G401 (cell line): ENCODE data around the gene DMRTA1. TPM values are rescaled to one million over a fixed set of nuclear protein-coding genes. Genes with fewer than 3 reads are reported as not detected.
"Not testable (repeated sequence)": the region's sequence is repeated elsewhere in the genome, so short reads cannot be mapped to it uniquely, and the experiment has no call there.

Experiments
- DNase-seq: peaks from one replicate; pipeline ENCODE4 v3.0.0-alpha.2; 2015; ENCODE audit warnings: low spot score
- in situ Hi-C: cut with HindIII; loops from 2 replicates; pipeline ENCODE4 v1.10.0; 2016; ENCODE audit warnings: low sequenced_read_pairs, mixed read lengths
- total RNA-seq: library from RNA; depleted of rRNA; stranded (reverse); fragments of >200 nt; shearing (Covaris generic); gene quantifications from 2 replicates; pipeline ENCODE4 v1.2.3, GENCODE V29; 2014; rRNA removed

The DMRTA1 gene
- total RNA-seq, result not detected in 2 replicates

DNA sequence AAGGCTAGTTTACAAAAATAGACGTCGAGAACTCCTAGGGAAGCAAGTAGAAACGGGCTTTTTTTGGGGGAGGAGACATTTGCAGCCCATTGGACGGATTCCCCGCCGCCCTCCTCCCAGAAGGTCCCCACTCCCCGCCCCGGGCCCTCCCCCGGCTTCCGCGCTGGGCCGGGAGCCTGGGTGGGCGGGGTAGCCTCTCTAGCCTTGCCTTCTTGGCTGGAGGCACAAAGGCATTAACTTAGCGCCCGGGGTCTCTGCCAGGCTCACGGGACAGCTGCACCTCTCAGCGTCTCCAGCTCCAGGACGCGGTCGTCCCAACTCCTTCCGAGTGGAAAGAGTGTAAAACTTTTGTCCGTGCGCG is at the start of gene DMRTA1:
Gene DMRTA1, plus strand, starts transcription at position 236 of the 361 bp plus-strand sequence. CDS start 242 bp downstream, outside the sequence.
- DNase-seq, result peak; percentile 14
- in situ Hi-C loops, result no loop called here

GRCh38 chr9:22401671-22402070 is 45.0 kb upstream of the DMRTA1 start:
- DNase-seq, result no peak
- in situ Hi-C loops, result no loop called here

GRCh38 chr9:22405869-22406659 is 40.6 kb upstream of the DMRTA1 start:
- in situ Hi-C loops, result no loop called here
- no peak for DNase-seq

GRCh38 chr9:22413884-22414283 is 32.7 kb upstream of the DMRTA1 start:
- in situ Hi-C loops, result no loop called here

GRCh38 chr9:22415941-22416691 is 30.5 kb upstream of the DMRTA1 start:
- DNase-seq, result no peak
- in situ Hi-C loops, result no loop called here

More at GRCh38 chr9:22413884-22414283, 32.7 kb upstream of the DMRTA1 start:
- no peak for DNase-seq

GRCh38 chr9:22416692-22417060 is 29.9 kb upstream of the DMRTA1 start:
- in situ Hi-C loops, result no loop called here
- no peak for DNase-seq

DNA sequence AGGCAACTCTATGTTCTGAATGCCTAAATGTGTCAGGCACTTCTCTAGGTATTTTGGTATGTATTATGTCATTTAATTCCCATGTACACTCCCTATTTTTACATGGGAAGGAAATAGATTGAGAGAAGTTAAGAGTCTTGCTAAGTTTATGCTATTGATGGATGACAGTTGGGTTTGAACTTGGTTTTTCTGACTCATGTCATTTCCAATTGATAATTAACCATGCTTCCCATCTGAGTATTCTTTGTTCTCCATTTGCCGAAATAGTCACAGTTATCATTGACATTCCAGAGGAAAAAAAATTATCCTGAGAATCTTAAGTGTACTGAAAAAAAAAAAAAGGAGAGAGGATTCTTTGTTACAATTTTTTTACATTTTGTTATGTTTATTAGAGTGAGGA is 23.1 kb upstream of the DMRTA1 start:
- in situ Hi-C loops, result no loop called here
- DNase-seq, result no peak

DNA sequence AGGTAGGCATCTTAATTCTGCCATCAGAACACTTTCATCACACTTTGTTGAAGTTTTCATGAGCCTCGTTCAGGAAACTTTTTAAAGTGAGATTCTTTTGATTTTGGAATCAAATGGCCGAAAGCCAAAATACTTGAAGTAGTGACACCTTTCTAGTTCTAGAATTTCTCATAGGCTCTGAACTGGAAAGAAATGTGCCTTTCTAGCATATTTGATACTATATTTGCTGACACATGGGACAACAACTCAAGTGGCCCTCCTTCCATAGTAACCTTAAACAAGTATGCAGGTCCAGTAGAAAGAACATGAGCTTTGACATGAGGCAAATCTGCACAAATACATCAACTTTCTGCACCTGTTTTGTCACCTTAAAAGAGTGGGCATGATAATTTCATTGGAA is 22.0 kb upstream of the DMRTA1 start:
- in situ Hi-C loops, result no loop called here
- no peak for DNase-seq

DNA sequence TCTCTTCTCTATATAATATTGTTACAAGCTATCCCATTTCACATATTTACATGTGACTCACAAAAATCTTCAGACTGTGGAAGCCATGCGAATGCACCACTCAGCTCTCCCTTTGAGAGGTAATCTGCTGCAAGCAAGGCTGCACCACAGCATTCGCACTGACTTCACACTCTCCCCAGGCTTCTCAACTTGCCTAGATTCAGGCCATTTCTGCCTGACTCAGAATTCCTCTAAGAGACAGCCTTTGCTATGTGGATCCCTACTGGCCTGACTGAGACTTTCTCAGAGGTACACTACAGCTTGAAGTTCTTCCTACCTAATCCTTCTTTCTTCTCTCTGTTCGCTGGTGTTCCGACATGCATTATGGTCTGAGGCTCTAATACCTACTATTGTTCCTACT is 21.1 kb upstream of the DMRTA1 start:
- in situ Hi-C loops, result no loop called here
- DNase-seq, result no peak

DNA sequence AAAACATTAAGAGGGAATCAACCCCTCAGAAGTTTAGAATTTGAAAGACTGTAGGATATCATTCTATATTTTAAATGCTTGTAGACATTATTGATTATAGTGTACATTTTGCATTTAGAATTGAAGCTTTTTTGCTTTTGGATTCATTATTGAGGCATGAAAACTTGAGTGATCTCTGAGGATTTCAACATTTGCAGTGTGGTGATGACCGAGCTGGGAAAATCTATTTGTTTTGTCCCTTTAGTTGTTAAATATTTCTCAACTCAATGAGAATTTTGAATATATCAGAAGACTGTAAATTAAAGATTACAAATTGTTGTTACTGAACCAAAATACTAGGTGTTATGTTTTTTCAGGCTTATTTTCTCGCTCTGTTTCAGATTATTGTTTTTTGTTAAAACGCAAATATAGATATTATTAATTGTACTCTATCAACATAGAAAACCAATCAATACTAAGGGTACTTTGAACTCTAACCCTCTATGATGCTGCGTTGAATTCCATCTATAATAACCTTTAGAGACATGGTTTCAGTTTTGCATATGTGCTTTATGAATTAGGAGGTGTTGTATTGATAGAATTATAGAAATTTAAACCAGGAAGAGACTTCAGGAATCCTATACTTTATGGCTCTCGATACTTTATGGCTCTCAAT is 19.3 kb upstream of the DMRTA1 start:
- in situ Hi-C loops, result no loop called here
- DNase-seq, result no peak

DNA sequence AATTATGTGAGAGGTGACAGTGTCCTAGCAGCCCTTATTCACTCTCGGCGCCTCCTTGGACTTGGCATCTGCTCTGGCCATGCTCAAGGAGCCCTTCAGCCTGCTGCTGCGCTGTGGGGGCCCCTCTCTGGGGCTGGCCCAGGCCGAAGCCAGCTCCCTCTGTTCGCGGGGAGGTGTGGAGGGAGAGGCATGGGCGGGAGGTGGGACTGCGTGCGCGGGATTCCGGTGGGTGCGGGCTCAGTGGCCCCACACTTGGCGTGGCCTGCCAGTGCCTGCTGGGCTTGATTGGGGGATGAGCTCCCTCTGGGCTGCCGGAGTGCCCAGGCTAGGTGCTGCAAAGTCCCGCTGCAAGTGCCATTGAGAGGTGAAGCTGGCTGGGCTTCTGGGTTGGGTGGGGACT is 12.9 kb upstream of the DMRTA1 start:
- in situ Hi-C loops, result no loop called here
- DNase-seq, result no peak

GRCh38 chr9:22435252-22435651 is 11.4 kb upstream of the DMRTA1 start:
- in situ Hi-C loops, DNase-seq: not testable (repeated sequence)

GRCh38 chr9:22437461-22438067 is 9.1 kb upstream of the DMRTA1 start:
- in situ Hi-C loops, DNase-seq: not testable (repeated sequence)

GRCh38 chr9:22440841-22441240 is 5.8 kb upstream of the DMRTA1 start:
- no peak for DNase-seq
- in situ Hi-C loops, result no loop called here

DNA sequence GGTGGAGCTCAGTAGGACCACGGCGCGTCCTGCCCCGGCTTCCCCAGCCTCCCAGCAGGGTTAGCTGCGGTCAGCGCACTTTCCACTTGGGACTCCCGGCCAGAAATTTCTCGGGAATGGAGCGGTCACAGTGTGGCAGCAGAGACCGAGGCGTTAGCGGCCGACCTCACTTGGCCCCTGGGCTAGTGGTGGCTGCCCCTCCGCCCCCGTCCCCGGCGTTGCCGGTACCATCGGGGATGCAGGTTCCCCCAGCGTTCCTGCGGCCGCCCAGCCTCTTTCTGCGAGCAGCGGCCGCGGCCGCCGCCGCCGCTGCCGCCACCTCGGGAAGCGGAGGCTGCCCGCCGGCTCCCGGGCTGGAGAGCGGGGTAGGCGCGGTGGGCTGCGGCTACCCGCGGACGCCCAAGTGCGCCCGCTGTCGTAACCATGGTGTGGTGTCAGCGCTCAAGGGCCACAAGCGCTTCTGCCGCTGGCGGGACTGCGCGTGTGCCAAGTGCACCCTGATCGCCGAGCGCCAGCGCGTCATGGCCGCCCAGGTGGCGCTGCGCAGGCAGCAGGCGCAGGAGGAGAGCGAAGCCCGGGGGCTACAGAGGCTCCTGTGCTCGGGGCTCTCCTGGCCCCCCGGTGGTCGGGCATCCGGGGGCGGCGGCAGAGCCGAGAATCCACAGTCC is 460 bp downstream of the DMRTA1 start:
- in situ Hi-C loops, result no loop called here
- DNase-seq, result no peak

DNA sequence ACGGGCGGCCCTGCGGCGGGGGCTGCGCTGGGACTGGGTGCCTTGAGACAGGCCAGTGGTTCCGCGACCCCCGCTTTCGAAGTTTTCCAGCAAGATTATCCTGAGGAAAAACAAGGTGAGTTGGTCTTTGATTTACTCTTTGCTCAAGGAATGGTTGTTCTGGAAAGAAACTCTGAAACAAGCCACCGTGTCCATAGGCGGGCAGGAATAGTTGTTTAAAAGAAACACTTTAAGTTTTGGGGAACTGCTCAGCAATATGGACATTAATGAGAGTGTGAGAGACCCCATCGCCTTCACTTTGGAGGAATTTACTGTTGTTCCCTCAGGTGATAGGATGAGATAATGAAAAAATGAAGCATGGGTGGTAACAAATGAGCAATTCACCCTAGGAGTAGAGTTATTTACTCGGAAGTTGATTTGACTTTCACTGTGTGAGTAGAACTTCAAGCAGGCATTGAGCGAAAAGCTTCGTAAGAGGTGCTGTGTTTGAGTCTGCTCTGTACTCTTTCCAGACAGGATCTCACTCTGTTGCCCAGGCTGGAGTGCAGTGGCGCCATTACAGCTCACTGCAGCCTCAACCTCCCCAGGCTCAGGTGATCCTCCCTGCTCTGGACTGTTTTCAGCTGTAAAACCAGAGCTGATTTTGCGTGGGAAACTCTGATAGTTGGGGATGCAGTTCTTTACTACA is 1.1 kb downstream of the DMRTA1 start:
- DNase-seq, result no peak
- in situ Hi-C loops, result no loop called here

DNA sequence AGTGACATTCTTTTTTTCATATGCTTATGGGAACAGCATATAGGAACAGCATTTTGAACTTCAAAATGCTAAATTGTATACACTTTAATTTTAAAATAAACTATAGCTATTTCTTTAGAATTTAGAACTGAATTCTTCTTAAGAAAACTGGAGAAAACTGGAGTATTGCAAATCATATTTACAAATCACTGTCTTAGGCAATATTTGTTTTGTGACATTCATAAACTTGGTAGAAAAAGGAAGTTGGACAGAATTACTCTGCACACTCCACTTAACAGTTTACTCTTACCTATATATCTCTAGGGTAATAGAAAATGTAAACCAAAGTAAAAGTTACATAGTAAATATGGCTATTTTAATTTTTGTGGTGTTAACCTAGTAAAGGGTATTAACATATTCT is 3.1 kb downstream of the DMRTA1 start:
- in situ Hi-C loops, result no loop called here
- DNase-seq, result no peak

DNA sequence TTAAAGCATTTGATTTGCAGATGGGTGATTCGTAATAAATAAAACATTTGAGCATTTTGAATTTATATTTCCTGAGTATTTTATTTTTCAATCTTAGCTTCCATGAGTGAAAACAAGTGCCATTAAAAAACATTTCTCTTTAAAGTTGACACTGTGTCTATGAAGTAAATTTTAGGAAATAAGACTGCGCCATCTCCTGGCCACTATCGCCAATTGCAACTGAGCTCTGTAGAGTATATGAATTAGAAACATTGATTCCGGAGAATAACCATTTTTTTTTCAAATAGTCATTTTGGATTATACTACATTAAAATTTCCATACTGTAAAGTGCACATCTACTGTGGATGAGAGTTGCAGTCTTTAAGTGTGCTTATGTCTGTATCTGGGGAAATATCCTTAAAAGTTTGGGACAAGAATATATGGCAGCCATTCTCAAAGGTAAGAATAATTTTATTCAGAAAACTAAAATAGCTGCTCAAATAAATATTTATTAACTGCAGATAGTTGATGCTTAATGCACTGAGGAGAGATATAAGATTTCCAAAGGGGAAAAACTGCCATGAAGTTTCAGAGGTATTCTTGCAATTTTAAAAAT is 5.9 kb downstream of the DMRTA1 start:
- in situ Hi-C loops, result no loop called here
- no peak for DNase-seq
